ENCODE data around the gene BDH2.

DNA sequence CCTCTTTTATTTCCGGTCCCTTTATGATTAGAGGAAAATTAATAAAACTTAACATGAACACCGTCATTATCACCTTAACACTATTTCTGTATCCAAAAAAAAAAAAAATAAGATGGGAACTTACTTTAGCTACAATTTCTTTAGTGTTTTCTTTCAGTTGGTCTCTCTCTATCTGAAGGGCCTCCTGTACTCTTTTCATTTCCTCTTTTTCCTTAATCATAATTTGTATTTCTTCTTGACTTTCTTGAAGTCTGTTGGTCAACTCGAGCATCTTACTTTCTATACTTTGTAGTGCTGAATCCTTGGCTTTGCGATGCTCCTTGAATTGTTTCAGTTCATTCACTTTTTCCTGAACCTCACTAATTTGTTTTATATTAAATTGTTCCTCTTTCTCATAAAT, 45.3 kb upstream of the BDH2 start:
- TF ChIP-seq, protein P1, sequence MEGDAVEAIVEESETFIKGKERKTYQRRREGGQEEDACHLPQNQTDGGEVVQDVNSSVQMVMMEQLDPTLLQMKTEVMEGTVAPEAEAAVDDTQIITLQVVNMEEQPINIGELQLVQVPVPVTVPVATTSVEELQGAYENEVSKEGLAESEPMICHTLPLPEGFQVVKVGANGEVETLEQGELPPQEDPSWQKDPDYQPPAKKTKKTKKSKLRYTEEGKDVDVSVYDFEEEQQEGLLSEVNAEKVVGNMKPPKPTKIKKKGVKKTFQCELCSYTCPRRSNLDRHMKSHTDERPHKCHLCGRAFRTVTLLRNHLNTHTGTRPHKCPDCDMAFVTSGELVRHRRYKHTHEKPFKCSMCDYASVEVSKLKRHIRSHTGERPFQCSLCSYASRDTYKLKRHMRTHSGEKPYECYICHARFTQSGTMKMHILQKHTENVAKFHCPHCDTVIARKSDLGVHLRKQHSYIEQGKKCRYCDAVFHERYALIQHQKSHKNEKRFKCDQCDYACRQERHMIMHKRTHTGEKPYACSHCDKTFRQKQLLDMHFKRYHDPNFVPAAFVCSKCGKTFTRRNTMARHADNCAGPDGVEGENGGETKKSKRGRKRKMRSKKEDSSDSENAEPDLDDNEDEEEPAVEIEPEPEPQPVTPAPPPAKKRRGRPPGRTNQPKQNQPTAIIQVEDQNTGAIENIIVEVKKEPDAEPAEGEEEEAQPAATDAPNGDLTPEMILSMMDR (IDR thresholded peaks at IDR 0.05 in 8 of 11, conservative IDR thresholded peaks at IDR 0.05 in 3 of 11) = no peak
- no peak for TF ChIP-seq POLR2A (IDR thresholded peaks at IDR 0.05)
